ENCODE data around the gene EPS8L1. TPM values are rescaled to one million over a fixed set of nuclear protein-coding genes. Genes with fewer than 3 reads are reported as not detected.

The EPS8L1 gene
- polyA plus RNA-seq, 1 donor (not counting 4 experiments of a cell fraction or from before 2014, with no cell fraction given) = 26.0 TPM

DNA sequence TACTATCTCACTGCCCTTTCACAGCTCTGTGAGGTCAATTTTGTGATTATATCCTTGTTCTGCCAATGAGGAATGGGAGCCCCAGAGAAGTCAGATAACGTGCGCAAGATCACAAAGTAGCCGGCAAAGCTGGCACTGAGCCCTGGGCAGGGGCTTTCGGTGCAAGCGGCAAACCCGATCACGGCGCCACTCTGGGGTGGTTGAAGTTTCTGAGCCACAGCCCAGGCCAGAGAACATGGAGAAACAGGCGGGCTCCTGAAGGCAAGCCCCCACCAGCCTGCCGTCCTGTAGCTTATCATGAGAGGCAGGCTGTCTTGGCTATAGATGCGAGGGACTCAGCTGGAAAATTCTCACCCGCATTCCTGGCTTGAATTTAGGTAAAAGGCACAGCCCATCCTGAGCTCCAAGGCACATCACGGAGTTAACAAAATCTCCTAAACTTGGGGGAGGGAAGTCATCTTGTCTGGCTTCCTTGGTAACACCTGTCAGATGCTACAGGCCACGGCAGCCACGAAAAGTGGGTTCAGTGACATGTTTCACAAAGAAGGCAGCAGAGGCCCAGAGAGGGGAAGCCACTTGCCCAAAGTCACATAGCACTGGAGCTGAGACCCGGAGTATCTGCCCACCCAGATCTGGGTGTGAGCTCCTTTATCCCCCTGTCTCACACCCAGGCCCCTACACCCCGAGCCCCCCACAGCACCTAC, 60.9 kb downstream of the EPS8L1 start:
- peaks cover 0 to 13% of the 10 kb centered on the region in 2 experiments for H3K36me3 ChIP-seq (ENCODE audit: control insufficient read depth in 2 of 2, extremely low read depth in 1 of 2, insufficient read depth in 2 of 2, low read length in 2 of 2)
- H3K9ac ChIP-seq (ENCODE audit: control insufficient read depth, extremely low read depth, insufficient read depth, low read length) = no peak overlapping the region
- H3K9me1 ChIP-seq (ENCODE audit: control insufficient read depth, extremely low read depth, insufficient read depth, low read length) = no peaks in the 10 kb centered on the region
- no peak overlapping the region for H3K4me3 ChIP-seq (ENCODE audit: control insufficient read depth in 2 of 3, extremely low read depth in 1 of 3, insufficient read depth in 2 of 3, low read depth in 1 of 3, low read length in 3 of 3)
- no peaks in the 10 kb centered on the region for H3K4me1 ChIP-seq (ENCODE audit: control insufficient read depth, extremely low read depth, insufficient read depth, low read length)
- dilution Hi-C loops (cut with MboI; ENCODE audit: extremely low pct_ligation_motif_present, low sequenced_read_pairs) = no loop called here
- TF ChIP-seq CTCF (optimal IDR thresholded peaks at IDR 0.05 in 1 of 3, IDR thresholded peaks at IDR 0.05 in 1 of 3, conservative IDR thresholded peaks at IDR 0.05 in 1 of 3; ENCODE audit: extremely low read depth in 1 of 3, insufficient read depth in 2 of 3, low read length in 3 of 3) (no peak), EZH2 (IDR thresholded peaks at IDR 0.05; ENCODE audit: low read length) (no peak)
- no peak overlapping the region for H3K27ac ChIP-seq (ENCODE audit: control insufficient read depth, insufficient read depth, low read length)
- H2AFZ ChIP-seq (ENCODE audit: control insufficient read depth, low read length) = no peak overlapping the region
- no peak overlapping the region for H3K4me2 ChIP-seq (ENCODE audit: control insufficient read depth, extremely low read depth, insufficient read depth, low read depth, low read length)
- no peaks in the 10 kb centered on the region for H3K9me3 ChIP-seq (ENCODE audit: control insufficient read depth, low read depth, low read length)
- no peaks in the 10 kb centered on the region for H4K20me1 ChIP-seq (ENCODE audit: control insufficient read depth, extremely low read depth, insufficient read depth, low read length)
- H3K79me2 ChIP-seq (ENCODE audit: control insufficient read depth, insufficient read depth, low read length) = no peaks in the 10 kb centered on the region
- FAIRE-seq (no peak), DNase-seq (ENCODE audit: low read depth, low spot score) (no peak)
- H3K27me3 ChIP-seq (ENCODE audit: control insufficient read depth, extremely low read depth, insufficient read depth, low read length) = no peaks in the 10 kb centered on the region

Small RNA genes within 50 kb of the gene (small RNA-seq; reads per million reads assigned to genes)
- gene MIR7975 (ENCODE audit: insufficient read length in 3 of 3, low read depth in 3 of 3, low replicate concordance in 1 of 3) = 0 reads per million in 3 experiments

Other genes with a start within 250 kb of the EPS8L1 start
- not detected in 3 replicates for gene KIR2DS4, start 243.2 kb upstream of the EPS8L1 start, polyA plus RNA-seq
- gene KIR3DL2, start 225.4 kb upstream of the EPS8L1 start, polyA plus RNA-seq = not detected in 3 replicates
- gene FCAR, start 201.6 kb upstream of the EPS8L1 start, polyA plus RNA-seq = not detected in 3 replicates
- not detected in 3 replicates for gene NCR1, start 169.7 kb upstream of the EPS8L1 start, polyA plus RNA-seq
- gene NLRP7, start 128.3 kb upstream of the EPS8L1 start, polyA plus RNA-seq = 0.03 TPM in 1 of 3 replicates, not detected in the others
- 56.7 to 57.6 TPM (median 56.7 TPM) in 3 replicates for gene NLRP2, start 109.5 kb upstream of the EPS8L1 start, polyA plus RNA-seq
- gene GP6, start 37.6 kb upstream of the EPS8L1 start, polyA plus RNA-seq = 0.04 to 0.09 TPM in 2 of 3 replicates, not detected in the other
- 10.6 to 16.3 TPM (median 11.9 TPM) in 3 replicates for gene RDH13, start 12.7 kb upstream of the EPS8L1 start, polyA plus RNA-seq
- gene PPP1R12C, start 41.8 kb downstream of the EPS8L1 start, polyA plus RNA-seq = 22.9 to 41.2 TPM (median 24.7 TPM) in 3 replicates
- 89.7 to 113 TPM (median 99.6 TPM) in 3 replicates for gene TNNT1, start 73.3 kb downstream of the EPS8L1 start, polyA plus RNA-seq
- 2.2 to 4.1 TPM (median 3.3 TPM) in 3 replicates for gene TNNI3, start 81.9 kb downstream of the EPS8L1 start, polyA plus RNA-seq
- gene DNAAF3, start 90.7 kb downstream of the EPS8L1 start, polyA plus RNA-seq = 8.5 to 14.3 TPM (median 12.9 TPM) in 3 replicates
- gene SYT5, start 104.4 kb downstream of the EPS8L1 start, polyA plus RNA-seq = 0.05 to 0.39 TPM (median 0.33 TPM) in 3 replicates
- 0.06 to 0.17 TPM (median 0.09 TPM) in 3 replicates for gene PTPRH, start 133.6 kb downstream of the EPS8L1 start, polyA plus RNA-seq
- gene TMEM86B, start 152.9 kb downstream of the EPS8L1 start, polyA plus RNA-seq = 0.60 to 0.88 TPM (median 0.68 TPM) in 3 replicates
- 26.7 to 49.7 TPM (median 27.5 TPM) in 3 replicates for gene PPP6R1, start 183.1 kb downstream of the EPS8L1 start, polyA plus RNA-seq
- 20.2 to 26.7 TPM (median 24.7 TPM) in 3 replicates for gene HSPBP1, start 204.2 kb downstream of the EPS8L1 start, polyA plus RNA-seq
- gene BRSK1, start 208.1 kb downstream of the EPS8L1 start, polyA plus RNA-seq = 0.46 to 1.1 TPM (median 0.98 TPM) in 3 replicates
- gene TMEM150B, start 249.5 kb downstream of the EPS8L1 start, polyA plus RNA-seq = not detected in 3 replicates

All from keratinocyte (primary cell).